ENCODE data around the gene B4GALT6. TPM values are rescaled to one million over a fixed set of nuclear protein-coding genes. Genes with fewer than 3 reads are reported as not detected.

Gene B4GALT6
- total and polyA plus RNA-seq, 2 of the 8 experiments (the other 6 are each of a cell fraction or from before 2014, with no cell fraction given) = 6.3 to 41.5 TPM

- H2BK15ac ChIP-seq (ENCODE audit: low read length) = no peak overlapping the region
- H4K8ac ChIP-seq (ENCODE audit: extremely low read depth, insufficient read depth, low read length) = no peak overlapping the region
- H2AFZ ChIP-seq (ENCODE audit: low read length) = no peak overlapping the region
- H3K79me2 ChIP-seq (ENCODE audit: control insufficient read depth in 1 of 2, insufficient read depth in 2 of 2, low read length in 2 of 2) = no peaks in the 10 kb centered on the region
- ChIA-PET CTCF (ENCODE audit: partially characterized antibody) (interaction anchor here (0.6 to 7.7 kb wide), 9 partner anchors 9 to 165 kb away, joined by 3 to 88 read pairs (median 7); no protein-coding TSS in a partner anchor), POLR2A (ENCODE audit: partially characterized antibody) (no interaction called here)
- no peak overlapping the region for H4K91ac ChIP-seq (replicated peaks; ENCODE audit: insufficient read length, low read length)
- no peak overlapping the region for H3K56ac ChIP-seq (replicated peaks; ENCODE audit: insufficient read length, low read depth, low read length)
- no peak overlapping the region for H4K5ac ChIP-seq (ENCODE audit: insufficient read length, low read depth, low read length)
- no peak overlapping the region for H3K14ac ChIP-seq (ENCODE audit: insufficient read length)
- no peak overlapping the region for H3K9ac ChIP-seq (replicated peaks in 1 of 4; ENCODE audit: extremely low read depth in 1 of 4, low read depth in 3 of 4, low read length in 3 of 4)
- no peak overlapping the region for H2AK5ac ChIP-seq (ENCODE audit: low read depth, low read length)
- no peaks in the 10 kb centered on the region for H3K27me3 ChIP-seq (replicated peaks in 1 of 4; ENCODE audit: control insufficient read depth in 3 of 4, extremely low read depth in 1 of 4, insufficient read depth in 3 of 4, low read length in 3 of 4)
- no peak for FAIRE-seq
- H3K4ac ChIP-seq (replicated peaks; ENCODE audit: insufficient read length, low read depth, low read length) = no peak overlapping the region
- H3K4me1 ChIP-seq (replicated peaks in 1 of 4; ENCODE audit: control insufficient read depth in 3 of 4, insufficient read depth in 4 of 4, low read length in 3 of 4) = no peaks in the 10 kb centered on the region
- 84% methylated on average over 7 of the region's 7 CpGs; no CpG with 5 or more reads in 1 of the 2 experiments for WGBS, 2 experiments (ENCODE audit: extremely low coverage in 1 of 2, insufficient coverage in 1 of 2, insufficient read length in 1 of 2, insufficient replicate concordance in 2 of 2, low coverage in 1 of 2, low lambda C conversion rate in 2 of 2, missing lambda C conversion rate in 1 of 2)
- H3K79me1 ChIP-seq (ENCODE audit: low read depth, low read length) = no peaks in the 10 kb centered on the region
- H2BK120ac ChIP-seq (replicated peaks; ENCODE audit: low read depth, low read length) = no peak overlapping the region
- H2BK12ac ChIP-seq (ENCODE audit: low read depth, low read length) = no peak overlapping the region
- H3K23me2 ChIP-seq (ENCODE audit: low read depth, low read length) = no peaks in the 10 kb centered on the region
- no peak overlapping the region for H3K27ac ChIP-seq (ENCODE audit: low read depth, low read length)
- H2BK5ac ChIP-seq (ENCODE audit: low read depth, low read length) = no peak overlapping the region
- H4K20me1 ChIP-seq (replicated peaks in 1 of 2; ENCODE audit: control insufficient read depth in 1 of 2, insufficient read depth in 2 of 2, low read length in 2 of 2) = no peaks in the 10 kb centered on the region
- H3K23ac ChIP-seq (ENCODE audit: insufficient read length) = no peak overlapping the region
- no peaks in the 10 kb centered on the region for H3K36me3 ChIP-seq (ENCODE audit: control insufficient read depth in 2 of 4, insufficient read depth in 4 of 4, low read length in 3 of 4)
- H2BK20ac ChIP-seq (ENCODE audit: low read length) = no peak overlapping the region
- no peak overlapping the region for H3K18ac ChIP-seq (ENCODE audit: extremely low read depth, low read length)
- no peak overlapping the region for H3K4me3 ChIP-seq (ENCODE audit: extremely low read depth in 1 of 4, insufficient read depth in 2 of 4, low read depth in 3 of 4, low read length in 4 of 4)
- no peak overlapping the region for H3K4me2 ChIP-seq (ENCODE audit: insufficient read depth in 1 of 2, low read depth in 2 of 2, low read length in 2 of 2)
- H3K9me3 ChIP-seq (ENCODE audit: insufficient read depth in 2 of 2, low read depth in 1 of 2, low read length in 1 of 2) = no peaks in the 10 kb centered on the region
- no peak for DNase-seq (ENCODE audit: low read depth in 1 of 2, low spot score in 2 of 2)
- no peak for TF ChIP-seq SUZ12 (IDR thresholded peaks at IDR 0.05; ENCODE audit: low read length)
- TF ChIP-seq POLR2AphosphoS5 (IDR thresholded peaks at IDR 0.05; ENCODE audit: low read depth, low read length) = no peak
- no peak for TF ChIP-seq ZNF274 (IDR thresholded peaks at IDR 0.05; ENCODE audit: borderline replicate concordance, extremely low read depth, low read length)
- no peak for TF ChIP-seq GABPA (IDR thresholded peaks at IDR 0.05; ENCODE audit: borderline replicate concordance, insufficient read depth, low read length)
- TF ChIP-seq TAF1 (IDR thresholded peaks at IDR 0.05; ENCODE audit: low read depth, low read length) = no peak
- TF ChIP-seq BCL11A (IDR thresholded peaks at IDR 0.05; ENCODE audit: low read depth in 2 of 2, low read length in 2 of 2) = no peak
- TF ChIP-seq TBP (IDR thresholded peaks at IDR 0.05; ENCODE audit: low read depth, low read length) = no peak
- no peak for TF ChIP-seq RBBP5 (IDR thresholded peaks at IDR 0.05; ENCODE audit: borderline replicate concordance, low read depth, low read length)
- no peak for TF ChIP-seq SIX5 (IDR thresholded peaks at IDR 0.05; ENCODE audit: low read depth, low read length)
- TF ChIP-seq RNF2 (IDR thresholded peaks at IDR 0.05; ENCODE audit: borderline replicate concordance, low read depth, low read length, missing control alignments, poor library complexity, severe bottlenecking) = no peak
- TF ChIP-seq CBX8 (IDR thresholded peaks at IDR 0.05; ENCODE audit: borderline replicate concordance, low read depth, low read length) = no peak
- no peak for TF ChIP-seq ATF2 (IDR thresholded peaks at IDR 0.05; ENCODE audit: low read length)
- TF ChIP-seq EZH2 (IDR thresholded peaks at IDR 0.05; ENCODE audit: low read depth, low read length, severe bottlenecking) = no peak
Measured at GRCh38 chr18:31720867-31721266, 36.5 kb upstream of the B4GALT6 start.

Measured in H1 (cell line).